ENCODE measurements around the gene UNCX. TPM values are rescaled to one million over a fixed set of nuclear protein-coding genes. Genes with fewer than 3 reads are reported as not detected.

Gene UNCX
- total RNA-seq, 1 experiment from 2014 or later: 1.9 TPM

GRCh38 chr7:1196950-1197349 lies 35.7 kb upstream of the UNCX start:
- no peak for DNase-seq (ENCODE audit: low spot score)
- no TSS peak for BruUV-seq (replicated peaks)
- H3K27ac ChIP-seq (ENCODE audit: low read depth, low read length, poor library complexity, severe bottlenecking): peak overlapping the region; percentile 13
- intact Hi-C loops (cut with micrococcal nuclease; ENCODE audit: unreplicated experiment): no loop called here
- ChIA-PET CTCF (no interaction called here), POLR2A (ENCODE audit: low non-redundant PET) (interaction anchor here (0.6 kb wide), 1 partner anchor 229 kb away, joined by 3 read pairs; no protein-coding TSS in a partner anchor)
- no peak for TF ChIP-seq CTCF (conservative IDR thresholded peaks at IDR 0.05; ENCODE audit: low read depth, low read length)
- TF ChIP-seq EZH2 (IDR thresholded peaks at IDR 0.05; ENCODE audit: borderline replicate concordance, low read depth, low read length, poor library complexity, severe bottlenecking): no peak
- no peaks in the 10 kb centered on the region for H3K27me3 ChIP-seq (replicated peaks; ENCODE audit: insufficient read depth, low read depth, low read length, poor library complexity)
- H3K4me1 ChIP-seq (ENCODE audit: insufficient read depth, low read length, poor library complexity, severe bottlenecking): peaks cover 21% of the 10 kb centered on the region
- no peaks in the 10 kb centered on the region for H3K36me3 ChIP-seq (ENCODE audit: insufficient read depth, low read length, poor library complexity, severe bottlenecking)
- no peaks in the 10 kb centered on the region for H3K9me3 ChIP-seq (ENCODE audit: low read depth, low read length, poor library complexity, severe bottlenecking)
- no peak overlapping the region for H3K4me3 ChIP-seq (ENCODE audit: low read depth, low read length, poor library complexity, severe bottlenecking)

- peak; percentile 81 for DNase-seq (ENCODE audit: low spot score)
- peak overlapping the region; percentile 91 for H3K27ac ChIP-seq (ENCODE audit: low read depth, low read length, poor library complexity, severe bottlenecking)
- H3K27me3 ChIP-seq (replicated peaks; ENCODE audit: insufficient read depth, low read depth, low read length, poor library complexity): no peaks in the 10 kb centered on the region
- POLR2A ChIA-PET (ENCODE audit: low non-redundant PET): no interaction called here
- no peak overlapping the region for H3K4me3 ChIP-seq (ENCODE audit: low read depth, low read length, poor library complexity, severe bottlenecking)
- no peak for TF ChIP-seq CTCF (conservative IDR thresholded peaks at IDR 0.05; ENCODE audit: low read depth, low read length)
- TF ChIP-seq EZH2 (IDR thresholded peaks at IDR 0.05; ENCODE audit: borderline replicate concordance, low read depth, low read length, poor library complexity, severe bottlenecking): no peak
- CTCF ChIA-PET: interaction anchor here (0.6 to 1.0 kb wide), 4 partner anchors 21 to 171 kb away, joined by 3 to 6 read pairs (median 4); no protein-coding TSS in a partner anchor
- peaks cover 21% of the 10 kb centered on the region for H3K4me1 ChIP-seq (ENCODE audit: insufficient read depth, low read length, poor library complexity, severe bottlenecking)
- H3K36me3 ChIP-seq (ENCODE audit: insufficient read depth, low read length, poor library complexity, severe bottlenecking): no peaks in the 10 kb centered on the region
- intact Hi-C loops (cut with micrococcal nuclease; ENCODE audit: unreplicated experiment): no loop called here
- no TSS peak for BruUV-seq (replicated peaks)
- no peaks in the 10 kb centered on the region for H3K9me3 ChIP-seq (ENCODE audit: low read depth, low read length, poor library complexity, severe bottlenecking)
Observed at GRCh38 chr7:1197997-1198625, 34.6 kb upstream of the UNCX start.

- intact Hi-C loops (cut with micrococcal nuclease; ENCODE audit: unreplicated experiment): no loop called here
- no TSS peak for BruUV-seq (replicated peaks)
- no peak for TF ChIP-seq EZH2 (IDR thresholded peaks at IDR 0.05; ENCODE audit: borderline replicate concordance, low read depth, low read length, poor library complexity, severe bottlenecking)
- no peak for TF ChIP-seq CTCF (conservative IDR thresholded peaks at IDR 0.05; ENCODE audit: low read depth, low read length)
- Histone ChIP-seq H3K27ac (ENCODE audit: low read depth, low read length, poor library complexity, severe bottlenecking) (no peak overlapping the region), H3K9me3 (ENCODE audit: low read depth, low read length, poor library complexity, severe bottlenecking) (no peaks in the 10 kb centered on the region), H3K4me1 (ENCODE audit: insufficient read depth, low read length, poor library complexity, severe bottlenecking) (peaks cover 21% of the 10 kb centered on the region), H3K27me3 (replicated peaks; ENCODE audit: insufficient read depth, low read depth, low read length, poor library complexity) (no peaks in the 10 kb centered on the region), H3K36me3 (ENCODE audit: insufficient read depth, low read length, poor library complexity, severe bottlenecking) (no peaks in the 10 kb centered on the region), H3K4me3 (ENCODE audit: low read depth, low read length, poor library complexity, severe bottlenecking) (no peak overlapping the region)
- ChIA-PET POLR2A (ENCODE audit: low non-redundant PET) (no interaction called here), CTCF (no interaction called here)
- DNase-seq (ENCODE audit: low spot score): peak; percentile 66
Observed at GRCh38 chr7:1200045-1200444, 32.6 kb upstream of the UNCX start.
